SK-N-SH treated with all-trans-retinoic acid at 6 μM for 48 hours (cell line): ENCODE data around the gene KCNB1.

ENCODE experiments used
- CREB5 ChIP-seq: fragments of 250-450 bp; sonication (Bioruptor Pico); IDR thresholded peaks from 2 replicates; pipeline ENCODE4 v1.5.1; 2020; ENCODE audit warnings: low read depth, mild to moderate bottlenecking, moderate library complexity
- OSR1 ChIP-seq: fragments of 250-450 bp; sonication (Bioruptor Pico); IDR thresholded peaks from 2 replicates; pipeline ENCODE4 v1.8.0; 2022; ENCODE audit warnings: moderate library complexity, mild to moderate bottlenecking, inconsistent platforms
- PATZ1 ChIP-seq: fragments of 250-450 bp; sonication (Bioruptor Pico); IDR thresholded peaks from 2 replicates; pipeline ENCODE4 v1.8.0; 2020; ENCODE audit warnings: mild to moderate bottlenecking, moderate library complexity, borderline replicate concordance
- TCF4 ChIP-seq: fragments of 250-450 bp; sonication (Bioruptor Pico); IDR thresholded peaks from 2 replicates; pipeline ENCODE4 v1.8.0; 2021; ENCODE audit warnings: mild to moderate bottlenecking, moderate library complexity, borderline replicate concordance
- TSHZ2 ChIP-seq: fragments of 250-450 bp; sonication (Bioruptor Pico); IDR thresholded peaks from 2 replicates; pipeline ENCODE4 v1.5.0; 2020; ENCODE audit warnings: mild to moderate bottlenecking, moderate library complexity
- ZC3H10 ChIP-seq: fragments of 250-450 bp; sonication (Bioruptor Pico); IDR thresholded peaks from 2 replicates; pipeline ENCODE4 v1.5.1; 2021; ENCODE audit warnings: mild to moderate bottlenecking, moderate library complexity
- ZFP30 ChIP-seq: fragments of 450-650 bp; formaldehyde crosslinking; IDR thresholded peaks from 2 replicates; pipeline ENCODE4 v1.5.0; 2022; ENCODE audit warnings: mild to moderate bottlenecking, moderate library complexity
- ZNF8 ChIP-seq: fragments of 450-650 bp; formaldehyde crosslinking; IDR thresholded peaks from 2 replicates; pipeline ENCODE4 v1.5.0; 2020; ENCODE audit warnings: mild to moderate bottlenecking, moderate library complexity

GRCh38 chr20:49343246-49343645 lies 139.2 kb downstream of the KCNB1 start:
- TF ChIP-seq TSHZ2 (CRISPR knock-in tag): no peak
- TF ChIP-seq CREB5 (CRISPR knock-in tag): no peak
- no peak for TF ChIP-seq ZC3H10
- TF ChIP-seq ZNF8: no peak
- no peak for TF ChIP-seq PATZ1 (CRISPR knock-in tag)
- TF ChIP-seq TCF4: no peak
- TF ChIP-seq ZFP30 (CRISPR knock-in tag): no peak
- TF ChIP-seq OSR1: no peak
